ENCODE data around the gene JAKMIP1. TPM values are rescaled to one million over a fixed set of nuclear protein-coding genes. Genes with fewer than 3 reads are reported as not detected.

JAKMIP1 gene
- total RNA-seq, 1 donor: not detected

GRCh38 chr4:6048537-6048936, 151.8 kb downstream of the JAKMIP1 start:
- no peak overlapping the region for H3K4me3 ChIP-seq (ENCODE audit: low read depth, low read length)
- no peak for TF ChIP-seq CTCF (IDR thresholded peaks at IDR 0.05; ENCODE audit: insufficient read depth, low read depth, low read length)
- DNase-seq (ENCODE audit: low read depth): no peak

GRCh38 chr4:6047130-6047673, 153.1 kb downstream of the JAKMIP1 start:
- no peak for TF ChIP-seq CTCF (IDR thresholded peaks at IDR 0.05; ENCODE audit: insufficient read depth, low read depth, low read length)
- H3K4me3 ChIP-seq (ENCODE audit: low read depth, low read length): no peak overlapping the region
- no peak for DNase-seq (ENCODE audit: low read depth)

GRCh38 chr4:6046526-6047129, 153.7 kb downstream of the JAKMIP1 start:
- no peak for TF ChIP-seq CTCF (IDR thresholded peaks at IDR 0.05; ENCODE audit: insufficient read depth, low read depth, low read length)
- no peak overlapping the region for H3K4me3 ChIP-seq (ENCODE audit: low read depth, low read length)
- DNase-seq (ENCODE audit: low read depth): no peak

- TF ChIP-seq CTCF (IDR thresholded peaks at IDR 0.05; ENCODE audit: insufficient read depth, low read depth, low read length): no peak
- no peak overlapping the region for H3K4me3 ChIP-seq (ENCODE audit: low read depth, low read length)
- no peak for DNase-seq (ENCODE audit: low read depth)
These were observed 155.5 kb downstream of the JAKMIP1 start for GRCh38 chr4:6044805-6045204.

GRCh38 chr4:6044276-6044675, 156.1 kb downstream of the JAKMIP1 start:
- no peak overlapping the region for H3K4me3 ChIP-seq (ENCODE audit: low read depth, low read length)
- no peak for DNase-seq (ENCODE audit: low read depth)
- TF ChIP-seq CTCF (IDR thresholded peaks at IDR 0.05; ENCODE audit: insufficient read depth, low read depth, low read length): no peak

GRCh38 chr4:6043843-6044242, 156.5 kb downstream of the JAKMIP1 start:
- no peak for DNase-seq (ENCODE audit: low read depth)
- H3K4me3 ChIP-seq (ENCODE audit: low read depth, low read length): no peak overlapping the region
- no peak for TF ChIP-seq CTCF (IDR thresholded peaks at IDR 0.05; ENCODE audit: insufficient read depth, low read depth, low read length)

- DNase-seq (ENCODE audit: low read depth): no peak
- TF ChIP-seq CTCF (IDR thresholded peaks at IDR 0.05; ENCODE audit: insufficient read depth, low read depth, low read length): no peak
- no peak overlapping the region for H3K4me3 ChIP-seq (ENCODE audit: low read depth, low read length)
These were observed 157.2 kb downstream of the JAKMIP1 start for GRCh38 chr4:6043188-6043587.
